Activated naive CD4-positive, alpha-beta T cell treated with anti-CD3 and anti-CD28 coated beads, Interleukin-2, amount 50 U/mL, for 72 hours (primary cell): ENCODE results near the gene SLC35F3. TPM values are rescaled to one million over a fixed set of nuclear protein-coding genes. Genes with fewer than 3 reads are reported as not detected.

ENCODE experiments used
- ATAC-seq, 2 donors: fragments of 150-1000 bp; cut with Tn5 transposase; 2 replicates each; pipeline ENCODE4 v1.10.0; 2021; ENCODE audit warnings: mild to moderate bottlenecking in 2 of 2, moderate library complexity in 2 of 2
- DNase-seq, 2 donors: peaks; one replicate each; pipeline ENCODE4 v3.0.0; 2021 to 2022; ENCODE audit warnings: low spot score in 2 of 2
- H3K27ac Mint-ChIP-seq, 2 donors: one replicate each; pipeline ENCODE4 v1.8.0; 2022; ENCODE audit warnings: mild to moderate bottlenecking in 2 of 2, mixed read lengths in 2 of 2
- H3K36me3 Mint-ChIP-seq, 2 donors: one replicate each; pipeline ENCODE4 v1.8.0; 2022; ENCODE audit warnings: mixed read lengths in 2 of 2
- H3K9me3 Mint-ChIP-seq, 2 donors: one replicate each; pipeline ENCODE4 v1.8.0; 2022; ENCODE audit warnings: mixed read lengths in 2 of 2
- total RNA-seq, 2 donors: library from RNA; stranded (reverse); gene quantifications; one replicate each; pipeline ENCODE4 v1.2.3, GENCODE V29; 2022

SLC35F3 gene
- total RNA-seq, 2 donors from 2014 or later, result 0.49 TPM; not detected in 1

DNA sequence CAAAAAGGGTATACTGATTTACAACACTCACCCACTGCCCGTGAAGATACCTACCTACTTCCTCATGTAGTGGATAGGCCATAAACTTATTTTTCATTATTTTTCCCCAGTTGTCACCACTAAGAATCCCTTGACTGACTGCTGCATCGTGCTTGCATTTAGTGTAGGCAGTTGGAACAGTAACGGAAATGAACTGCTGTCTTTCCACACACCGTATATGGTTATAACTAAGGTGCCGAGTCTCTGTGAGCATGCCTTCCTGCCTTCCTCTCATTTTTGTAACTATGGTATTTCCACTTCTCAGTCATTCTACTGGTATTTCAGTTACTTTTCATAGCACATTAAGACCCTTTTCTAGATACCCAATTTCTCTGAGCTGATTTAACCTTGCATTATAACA lies 36.4 kb downstream of the SLC35F3 start:
- ATAC-seq, result no peak
- no peaks in the 10 kb centered on the region for H3K36me3 Mint-ChIP-seq
- no peak overlapping the region for H3K27ac Mint-ChIP-seq
- DNase-seq, result no peak
- H3K9me3 Mint-ChIP-seq, result no peaks in the 10 kb centered on the region

DNA sequence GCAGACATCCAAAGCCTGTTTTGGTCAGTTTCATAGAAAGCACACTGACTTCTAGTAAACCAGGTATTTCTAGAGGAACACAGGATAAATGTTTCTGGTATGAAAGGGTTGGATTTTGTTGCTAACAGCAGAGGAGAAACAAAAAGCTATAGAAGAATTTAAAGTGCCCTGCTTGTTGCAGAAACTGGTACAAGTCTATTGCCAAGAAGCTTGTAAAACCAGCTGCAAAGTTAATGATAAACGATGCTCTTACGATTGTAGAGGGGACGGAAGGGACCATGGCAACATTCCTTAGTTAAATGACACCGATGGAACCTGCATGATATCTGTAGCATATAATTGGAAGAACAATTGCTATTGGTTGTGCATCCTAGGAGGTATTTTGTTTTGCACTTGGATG lies 40.1 kb downstream of the SLC35F3 start:
- no peak for ATAC-seq
- H3K9me3 Mint-ChIP-seq, result peaks cover 0 to 4% of the 10 kb centered on the region in 2 donors
- no peak overlapping the region for H3K27ac Mint-ChIP-seq
- no peak for DNase-seq
- no peaks in the 10 kb centered on the region for H3K36me3 Mint-ChIP-seq

DNA sequence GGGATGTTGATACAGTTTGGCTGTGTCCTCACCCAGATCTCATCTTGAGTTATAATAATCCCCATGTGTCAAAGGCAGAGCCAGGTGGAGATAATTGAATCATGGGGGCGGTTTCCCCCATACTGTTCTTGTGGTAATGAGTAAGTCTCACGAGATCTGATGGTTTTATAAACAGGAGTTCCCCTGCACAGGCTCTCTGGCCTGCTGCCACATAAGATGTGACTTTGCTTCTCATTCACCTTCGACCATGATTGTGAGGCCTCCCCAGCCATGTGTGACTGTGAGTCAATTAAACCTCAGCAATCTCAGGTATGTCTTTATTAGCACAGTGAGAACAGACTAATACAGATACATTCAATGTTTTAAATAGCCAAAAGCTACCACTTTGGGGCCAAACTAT lies 41.1 kb downstream of the SLC35F3 start:
- peaks cover 0 to 4% of the 10 kb centered on the region in 2 donors for H3K9me3 Mint-ChIP-seq
- ATAC-seq (peak in 1 of 2 donors; percentile 38), DNase-seq (no peak)

DNA sequence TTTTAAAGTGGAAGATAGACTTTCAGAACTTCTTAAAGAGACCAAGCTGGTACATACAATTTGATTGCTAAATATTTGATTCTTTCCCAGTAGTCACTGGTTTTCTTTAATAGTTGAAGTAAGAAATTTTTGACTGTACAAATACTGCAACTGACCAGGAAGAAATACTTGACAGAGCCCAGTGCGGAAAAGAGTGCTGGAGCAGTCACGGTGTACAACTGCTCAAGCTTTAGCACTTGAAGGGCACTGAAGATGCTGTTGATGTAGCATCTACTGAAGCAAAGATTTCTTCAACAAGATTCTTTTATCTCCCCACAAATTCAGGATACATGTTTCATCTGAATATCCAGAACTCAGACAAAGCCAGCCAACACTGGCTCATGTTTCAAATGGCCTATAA lies 41.5 kb downstream of the SLC35F3 start:
- no peaks in the 10 kb centered on the region for H3K36me3 Mint-ChIP-seq
- DNase-seq (no peak), ATAC-seq (no peak)
- no peak overlapping the region for H3K27ac Mint-ChIP-seq
- H3K9me3 Mint-ChIP-seq, result peaks cover 0 to 4% of the 10 kb centered on the region in 2 donors

More for the DNA sequence above, 41.1 kb downstream of the SLC35F3 start:
- no peak overlapping the region for H3K27ac Mint-ChIP-seq
- H3K36me3 Mint-ChIP-seq, result no peaks in the 10 kb centered on the region

DNA sequence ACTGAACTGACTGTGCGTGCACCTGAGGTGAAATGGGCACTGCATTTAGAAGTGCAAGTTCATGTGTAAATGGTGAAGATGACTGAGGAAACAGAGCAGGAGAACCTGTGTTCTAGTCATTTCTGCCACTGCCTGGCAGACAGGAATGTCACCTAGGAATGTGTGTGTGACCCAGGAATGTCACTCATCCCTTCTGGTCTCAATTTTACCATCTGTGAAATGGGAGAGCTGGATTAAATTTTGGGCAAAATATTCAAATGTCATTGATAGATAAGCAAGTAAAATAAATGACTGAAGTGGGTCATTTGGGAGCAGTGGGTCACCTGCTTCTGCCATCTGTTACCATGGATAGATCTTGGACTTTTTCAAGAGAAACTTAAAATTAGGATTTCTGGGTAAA lies 42.2 kb downstream of the SLC35F3 start:
- DNase-seq (no peak), ATAC-seq (no peak)
- Mint-ChIP-seq H3K9me3 (peaks cover 2 to 4% of the 10 kb centered on the region in 2 donors), H3K36me3 (no peaks in the 10 kb centered on the region), H3K27ac (no peak overlapping the region)

DNA sequence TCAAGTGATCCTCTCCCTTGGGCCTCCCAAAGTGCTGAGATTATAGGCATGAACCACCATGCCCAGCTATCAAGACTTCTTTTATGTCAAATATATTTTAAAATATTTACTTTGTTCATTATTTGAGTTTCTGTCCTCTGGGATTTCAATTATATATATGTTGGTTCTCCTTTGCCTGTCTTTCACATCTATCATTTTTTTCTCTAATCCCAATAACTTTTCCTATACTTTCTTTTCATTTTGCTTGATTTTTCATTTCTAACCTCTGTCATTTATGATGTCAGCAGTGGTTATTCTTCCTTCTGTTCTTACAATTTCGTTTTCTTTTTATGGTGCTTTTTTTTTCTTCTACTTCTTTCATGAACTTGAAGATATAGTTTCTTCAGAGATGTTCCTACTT lies 47.3 kb downstream of the SLC35F3 start:
- DNase-seq (no peak), ATAC-seq (no peak)
- Mint-ChIP-seq H3K27ac (no peak overlapping the region), H3K36me3 (no peaks in the 10 kb centered on the region), H3K9me3 (peaks cover 11 to 20% of the 10 kb centered on the region in 2 donors)

DNA sequence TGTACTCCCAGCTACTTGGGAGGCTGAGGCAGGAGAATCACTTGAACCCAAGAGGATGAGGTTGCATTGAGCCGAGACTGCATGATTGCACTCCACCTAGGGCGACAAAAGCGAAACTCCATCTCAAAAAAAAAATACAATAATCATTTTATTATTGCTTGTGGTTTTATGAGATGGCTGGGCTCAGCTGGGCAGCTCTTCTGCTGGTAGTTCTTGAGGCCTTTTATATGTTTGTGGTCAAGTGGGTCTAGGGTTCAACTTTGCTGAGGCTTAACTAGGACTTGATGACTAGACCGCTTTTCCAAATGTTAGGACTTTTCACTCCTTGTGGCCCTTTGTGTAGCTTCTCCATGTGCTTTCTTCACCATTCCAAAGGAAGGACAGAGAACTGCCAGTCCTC lies 53.2 kb downstream of the SLC35F3 start:
- DNase-seq (no peak), ATAC-seq (no peak)
- H3K36me3 Mint-ChIP-seq, result no peaks in the 10 kb centered on the region
- no peak overlapping the region for H3K27ac Mint-ChIP-seq
- peaks cover 10 to 22% of the 10 kb centered on the region in 2 donors for H3K9me3 Mint-ChIP-seq

DNA sequence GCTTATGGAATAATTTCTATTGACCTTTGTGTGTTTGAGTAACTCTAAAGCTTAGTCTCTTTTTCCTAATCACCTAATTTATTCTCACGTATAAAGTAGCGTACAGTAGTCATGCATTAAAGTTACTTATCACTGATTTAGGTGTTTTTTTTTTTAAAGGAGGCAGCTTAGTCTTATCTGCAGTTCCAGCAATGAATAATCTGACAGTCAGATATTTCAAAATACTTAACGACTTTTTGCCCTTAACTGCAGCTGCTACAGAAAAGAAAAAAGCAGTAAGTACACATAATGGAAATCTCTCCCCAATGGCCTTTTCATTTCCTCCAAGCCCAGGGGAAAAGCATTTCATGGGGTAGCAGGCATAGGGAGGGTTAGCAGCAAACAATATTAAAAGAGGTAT lies 54.6 kb downstream of the SLC35F3 start:
- no peak for DNase-seq
- ATAC-seq, result no peak
- Mint-ChIP-seq H3K27ac (no peak overlapping the region), H3K9me3 (peaks cover 5 to 12% of the 10 kb centered on the region in 2 donors), H3K36me3 (no peaks in the 10 kb centered on the region)

DNA sequence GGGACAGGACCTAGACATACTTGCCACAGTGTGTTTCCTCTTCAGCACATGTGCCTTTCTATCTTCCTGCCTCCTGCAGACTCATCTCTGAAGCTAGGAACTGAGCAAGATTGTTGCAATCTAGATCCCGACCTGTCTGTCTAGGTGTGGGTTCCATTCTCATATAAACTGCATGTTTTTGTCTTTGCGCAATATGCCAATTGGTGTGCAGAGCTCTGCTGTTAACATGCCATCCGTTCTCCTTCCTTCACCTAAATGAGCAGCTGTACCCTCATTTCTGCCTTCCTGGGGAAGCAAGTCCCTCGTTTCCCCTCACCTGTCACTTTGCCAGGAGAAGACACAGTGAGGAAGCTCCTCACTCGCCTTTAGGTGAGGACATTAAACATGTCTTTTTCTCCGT lies 55.5 kb downstream of the SLC35F3 start:
- DNase-seq (no peak), ATAC-seq (no peak)
- Mint-ChIP-seq H3K36me3 (no peaks in the 10 kb centered on the region), H3K27ac (no peak overlapping the region), H3K9me3 (peaks cover 10 to 12% of the 10 kb centered on the region in 2 donors)

DNA sequence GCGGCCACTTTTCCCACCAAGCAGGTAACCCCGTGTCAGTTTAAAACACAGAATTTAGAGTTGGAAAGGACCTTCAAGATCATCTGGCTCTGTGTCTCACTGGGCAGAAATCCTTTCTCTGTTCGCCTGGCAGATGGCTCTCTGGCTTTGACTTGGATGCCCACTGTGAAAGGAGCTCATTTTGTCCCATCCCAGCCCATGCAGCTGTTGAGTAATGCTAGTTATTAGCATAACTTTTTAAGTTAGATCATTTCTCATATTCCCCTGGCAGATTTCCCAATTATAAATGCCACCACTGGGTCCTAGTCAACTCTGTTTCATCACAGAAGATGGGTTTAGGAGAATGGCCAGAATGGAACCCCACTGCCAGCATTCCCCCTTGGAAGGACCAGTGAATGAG lies 55.9 kb downstream of the SLC35F3 start:
- no peak overlapping the region for H3K27ac Mint-ChIP-seq
- ATAC-seq (no peak), DNase-seq (no peak)
- peaks cover 10% of the 10 kb centered on the region in 2 donors for H3K9me3 Mint-ChIP-seq
- no peaks in the 10 kb centered on the region for H3K36me3 Mint-ChIP-seq

DNA sequence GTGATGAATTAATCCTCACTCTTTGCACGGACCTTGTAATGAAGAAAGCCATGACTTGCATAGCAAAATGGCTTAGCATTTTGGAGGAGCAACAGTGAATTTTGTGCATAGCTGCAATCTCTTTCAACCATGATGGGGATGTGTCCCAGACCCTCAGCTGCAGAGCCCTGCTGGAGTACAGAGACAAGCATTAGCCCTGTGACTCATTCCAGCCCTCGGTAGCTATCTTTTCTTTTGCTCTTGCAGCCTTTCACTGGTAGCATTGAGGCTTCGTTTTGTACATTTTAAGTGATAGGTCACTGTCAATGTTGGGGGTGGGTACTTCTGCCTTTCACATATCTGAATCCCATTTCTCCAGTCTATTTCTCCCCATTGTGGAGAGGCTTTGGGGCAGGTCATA lies 58.4 kb downstream of the SLC35F3 start:
- H3K9me3 Mint-ChIP-seq, result peaks cover 5 to 12% of the 10 kb centered on the region in 2 donors
- ATAC-seq (no peak), DNase-seq (no peak)
- no peak overlapping the region for H3K27ac Mint-ChIP-seq
- H3K36me3 Mint-ChIP-seq, result no peaks in the 10 kb centered on the region

DNA sequence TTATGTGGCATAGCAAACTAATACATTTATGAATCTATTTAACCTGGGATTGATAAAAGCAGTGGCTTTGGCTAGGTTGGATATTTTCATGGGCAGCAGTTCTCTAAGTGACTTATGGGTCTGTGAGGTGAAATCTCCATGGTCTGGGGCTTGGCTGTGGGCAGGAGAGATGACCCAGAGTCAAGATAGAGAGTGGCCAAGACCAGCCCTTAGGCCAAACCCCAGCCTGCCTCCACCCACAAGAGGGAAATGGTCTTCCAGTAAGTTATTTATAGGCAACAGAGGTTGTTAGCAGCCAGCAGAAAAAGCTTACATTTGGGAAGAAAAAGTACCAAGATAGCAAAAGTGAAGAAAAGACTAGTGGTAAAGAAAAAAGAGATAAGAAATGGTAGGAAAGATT lies 61.4 kb downstream of the SLC35F3 start:
- ATAC-seq (no peak), DNase-seq (no peak)
- no peak overlapping the region for H3K27ac Mint-ChIP-seq
- H3K9me3 Mint-ChIP-seq, result peaks cover 0 to 8% of the 10 kb centered on the region in 2 donors
- no peaks in the 10 kb centered on the region for H3K36me3 Mint-ChIP-seq

DNA sequence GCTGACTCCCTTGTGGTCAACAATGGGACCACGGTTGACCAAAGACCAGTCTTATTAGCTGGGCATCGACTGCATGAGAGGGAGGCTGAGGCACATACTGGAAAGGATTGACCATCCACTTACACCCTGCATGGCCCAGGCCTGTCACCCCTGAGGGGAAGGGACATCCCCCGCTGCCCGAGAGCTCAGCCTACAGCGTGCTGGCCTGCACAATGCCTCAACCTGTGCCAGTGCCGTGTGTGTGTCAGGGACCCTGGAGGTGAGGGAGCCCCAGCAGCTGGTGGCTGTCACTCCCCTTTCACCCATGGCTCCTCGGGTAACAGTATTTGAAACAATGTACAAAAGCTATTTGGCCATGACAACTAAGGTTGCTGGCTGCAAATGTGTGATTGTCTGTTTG lies 67.3 kb downstream of the SLC35F3 start:
- H3K9me3 Mint-ChIP-seq, result no peaks in the 10 kb centered on the region
- no peak for DNase-seq
- no peak overlapping the region for H3K27ac Mint-ChIP-seq
- no peak for ATAC-seq
- H3K36me3 Mint-ChIP-seq, result no peaks in the 10 kb centered on the region

DNA sequence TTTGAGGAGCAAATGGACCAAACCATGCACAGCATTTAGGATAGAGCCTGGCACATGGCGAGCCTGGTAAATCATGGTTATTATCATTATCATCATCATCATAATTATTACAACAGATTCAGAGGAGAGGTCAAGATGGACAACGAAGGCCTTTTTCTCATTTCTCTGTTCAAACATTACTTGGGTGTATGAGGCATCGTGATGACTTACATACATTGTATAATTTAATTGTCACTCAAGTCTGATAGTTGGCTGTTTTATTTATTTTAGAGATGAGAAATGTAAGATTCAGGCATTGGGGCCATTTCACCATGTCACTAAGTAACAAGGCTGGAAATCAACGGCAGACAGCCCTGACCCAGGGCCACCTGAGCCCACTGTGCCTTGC lies 68.1 kb downstream of the SLC35F3 start:
- H3K27ac Mint-ChIP-seq, result no peak overlapping the region
- no peaks in the 10 kb centered on the region for H3K36me3 Mint-ChIP-seq
- DNase-seq (no peak), ATAC-seq (no peak)
- no peaks in the 10 kb centered on the region for H3K9me3 Mint-ChIP-seq

DNA sequence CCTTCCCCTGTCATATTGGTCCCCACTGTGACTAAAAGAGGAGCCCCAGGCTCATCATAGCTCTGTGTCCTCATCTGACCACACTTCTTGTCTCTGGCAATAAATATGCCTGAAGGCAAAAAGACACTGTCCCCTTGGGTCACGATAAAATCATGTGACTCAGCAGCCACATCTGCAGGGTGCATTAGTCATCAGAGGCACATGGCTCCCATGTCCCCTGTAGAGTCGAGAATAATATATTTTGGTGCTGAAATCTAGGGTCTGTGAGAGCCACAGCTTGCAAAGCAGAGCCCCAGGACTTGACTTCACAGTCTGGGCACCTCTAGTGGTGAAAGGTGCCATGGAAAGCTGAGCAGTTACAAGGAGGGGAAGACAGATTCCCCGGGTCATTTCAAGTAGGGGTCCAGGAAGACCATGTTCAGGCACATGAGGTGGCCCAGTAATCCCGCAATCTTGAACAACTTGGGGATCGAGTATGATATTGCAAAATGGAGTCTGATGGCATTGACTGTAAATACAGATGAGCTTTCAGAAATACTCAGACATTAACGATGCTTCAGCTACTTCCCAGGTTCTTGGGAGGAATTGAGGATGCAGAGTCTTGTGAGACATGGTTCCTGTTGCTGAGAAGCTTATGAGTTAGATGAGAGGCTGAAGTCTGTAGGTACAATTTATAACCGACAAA lies 68.6 kb downstream of the SLC35F3 start:
- ATAC-seq, result no peak
- Mint-ChIP-seq H3K27ac (no peak overlapping the region), H3K36me3 (no peaks in the 10 kb centered on the region), H3K9me3 (no peaks in the 10 kb centered on the region)
- DNase-seq, result no peak

DNA sequence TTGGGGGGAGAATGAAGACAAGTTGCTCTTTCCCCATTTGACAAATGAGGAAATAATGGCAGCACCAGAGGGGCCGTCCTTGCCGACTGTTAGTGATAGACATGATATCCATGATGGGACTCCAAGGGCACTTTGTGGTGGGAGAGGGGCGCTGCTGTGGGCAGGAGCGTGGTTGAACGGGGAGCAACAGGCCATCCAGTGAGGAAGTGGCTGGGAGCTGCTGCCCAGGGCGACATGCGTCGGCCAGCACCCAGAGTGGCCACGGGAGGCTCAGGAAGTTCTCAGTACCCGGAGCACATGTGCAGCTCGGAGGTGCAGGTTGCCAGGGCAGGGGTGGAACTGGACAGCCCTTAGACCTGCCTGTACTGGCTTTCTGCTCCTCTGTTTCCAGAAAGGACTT lies 71.0 kb downstream of the SLC35F3 start:
- H3K9me3 Mint-ChIP-seq, result no peaks in the 10 kb centered on the region
- H3K27ac Mint-ChIP-seq, result no peak overlapping the region

DNA sequence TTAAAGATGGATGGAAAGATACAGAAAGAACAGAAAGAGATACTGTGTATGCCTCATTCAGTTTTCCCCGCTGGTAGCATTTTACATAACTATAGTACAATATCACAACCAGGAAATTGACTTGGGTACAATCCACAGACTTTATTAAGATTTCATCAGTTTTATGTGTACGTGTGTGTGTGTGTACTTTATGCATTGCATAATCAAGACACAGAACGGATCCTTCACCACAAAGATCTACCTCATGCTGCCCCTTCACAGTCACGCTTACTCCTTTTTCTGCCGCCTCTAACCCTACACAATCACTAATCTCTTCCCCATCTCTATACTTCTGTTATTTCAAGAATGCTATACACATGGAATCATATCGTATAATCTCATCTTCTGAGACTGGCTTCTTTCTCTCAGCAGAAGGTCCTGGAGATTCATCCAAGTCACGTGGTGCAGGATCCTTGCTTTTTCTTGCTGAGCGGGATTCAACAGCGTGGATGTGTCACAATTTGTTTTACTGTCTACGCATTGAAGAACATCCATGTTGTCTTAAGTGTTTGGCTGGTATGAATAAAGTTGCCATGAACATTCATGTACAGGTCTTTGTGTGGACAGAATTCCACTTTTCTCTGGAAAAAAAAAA lies 76.7 kb downstream of the SLC35F3 start:
- Mint-ChIP-seq H3K36me3 (no peaks in the 10 kb centered on the region), H3K9me3 (no peaks in the 10 kb centered on the region), H3K27ac (no peak overlapping the region)
- ATAC-seq (no peak), DNase-seq (no peak)

More for the DNA sequence above, 71.0 kb downstream of the SLC35F3 start:
- H3K36me3 Mint-ChIP-seq, result no peaks in the 10 kb centered on the region
- ATAC-seq (no peak), DNase-seq (no peak)

DNA sequence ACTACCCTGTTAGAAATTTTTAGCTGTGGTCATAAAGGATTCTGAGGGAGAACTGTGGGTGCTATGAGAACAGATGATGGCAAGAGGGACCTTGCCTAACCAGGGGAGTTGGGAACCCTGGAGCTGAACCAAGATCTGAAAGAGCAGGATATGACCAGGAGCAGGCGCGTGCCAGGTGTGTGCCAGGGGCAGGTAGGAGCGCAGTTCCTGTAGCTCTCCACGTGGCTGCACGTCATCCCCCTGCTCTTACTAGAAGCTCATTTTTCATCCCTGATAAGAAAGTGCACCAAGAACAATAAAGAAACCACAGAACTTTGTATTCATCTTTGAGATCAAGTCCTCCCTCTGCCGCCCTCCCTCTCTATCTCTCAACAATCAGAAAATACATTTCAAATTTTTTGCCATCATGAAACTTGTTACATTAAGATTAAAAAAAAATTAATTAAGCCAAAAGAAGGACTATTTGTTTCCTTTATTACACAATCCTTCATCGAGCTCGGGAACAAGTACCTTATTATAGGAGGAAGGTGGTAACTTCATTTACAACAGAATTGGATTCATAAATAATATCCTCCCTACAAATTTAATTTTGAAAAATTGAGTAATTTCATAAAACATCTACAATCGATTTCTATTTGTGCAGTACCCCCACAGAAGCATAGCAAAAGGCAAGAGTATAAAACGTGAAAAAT lies 78.5 kb downstream of the SLC35F3 start:
- no peaks in the 10 kb centered on the region for H3K9me3 Mint-ChIP-seq
- no peak overlapping the region for H3K27ac Mint-ChIP-seq
- DNase-seq, result no peak
- no peaks in the 10 kb centered on the region for H3K36me3 Mint-ChIP-seq
- ATAC-seq, result no peak
